ENCODE measurements around the gene RTTN.

DNA sequence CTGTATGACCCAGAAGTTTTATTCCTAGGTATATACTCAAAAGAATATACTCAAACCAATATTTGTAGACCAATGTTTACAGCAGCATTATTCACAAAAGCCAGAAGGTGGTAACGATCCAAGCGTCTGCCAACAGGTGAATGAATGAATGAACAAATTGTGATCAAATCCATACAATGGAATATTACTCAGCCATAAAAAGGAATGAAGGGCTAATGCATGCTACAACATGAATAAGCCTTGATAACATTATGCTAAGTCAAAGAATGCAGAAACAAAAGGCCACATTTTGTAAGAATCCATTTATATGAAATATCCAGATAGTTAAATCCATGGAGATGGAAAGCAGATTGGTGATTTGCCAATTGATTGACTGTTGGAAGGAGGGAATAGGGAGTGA is 252.3 kb downstream of the RTTN start:
- TF ChIP-seq GATA3 (IDR thresholded peaks at IDR 0.05; ENCODE audit: low read depth, low read length) (no peak), GATA2 (IDR thresholded peaks at IDR 0.05; ENCODE audit: low read depth, low read length) (no peak)
